BLaER1 (cell line): ENCODE results near the gene ZPBP2.

Experiments used
- H3K27ac ChIP-seq: shearing (Covaris generic); formaldehyde crosslinking; 2 replicates; pipeline ENCODE4 v1.8.1; 2022
- H3K27me3 ChIP-seq: shearing (Covaris generic); formaldehyde crosslinking; 2 replicates; pipeline ENCODE4 v1.8.1; 2022
- H3K36me3 ChIP-seq: shearing (Covaris generic); formaldehyde crosslinking; 2 replicates; pipeline ENCODE4 v1.8.1; 2022
- H3K4me1 ChIP-seq: shearing (Covaris generic); formaldehyde crosslinking; 2 replicates; pipeline ENCODE4 v1.8.1; 2022
- H3K4me2 ChIP-seq: shearing (Covaris generic); formaldehyde crosslinking; 2 replicates; pipeline ENCODE4 v1.8.1; 2022
- H3K4me3 ChIP-seq: shearing (Covaris generic); formaldehyde crosslinking; 2 replicates; pipeline ENCODE4 v1.8.1; 2022
- H3K9ac ChIP-seq: shearing (Covaris generic); formaldehyde crosslinking; 2 replicates; pipeline ENCODE4 v1.8.1; 2022
- H3K9me3 ChIP-seq: shearing (Covaris generic); formaldehyde crosslinking; 2 replicates; pipeline ENCODE4 v1.8.1; 2022
- H4K20me1 ChIP-seq: shearing (Covaris generic); formaldehyde crosslinking; 2 replicates; pipeline ENCODE4 v1.8.1; 2022
- Cebpa-rat ChIP-seq: shearing (Covaris generic); IDR thresholded peaks from 2 replicates; pipeline ENCODE4 v1.8.1; 2022

ZPBP2 gene

GRCh38 chr17:39922006-39922405, 54.0 kb downstream of the ZPBP2 start:
- Histone ChIP-seq H3K36me3 (peaks cover 65% of the 10 kb centered on the region), H3K27ac (peak overlapping the region; percentile 83), H3K9me3 (no peaks in the 10 kb centered on the region), H4K20me1 (peaks cover 39% of the 10 kb centered on the region), H3K4me2 (peak overlapping the region; percentile 98), H3K4me1 (peaks cover 89% of the 10 kb centered on the region), H3K4me3 (no peak overlapping the region), H3K27me3 (no peaks in the 10 kb centered on the region), H3K9ac (peak overlapping the region; percentile 69; the same call in 1 of the 2 replicates)
- no peak for TF ChIP-seq Cebpa-rat

- Histone ChIP-seq H3K4me1 (peaks cover 88% of the 10 kb centered on the region), H3K4me2 (peak overlapping the region; percentile 98), H3K36me3 (peaks cover 55% of the 10 kb centered on the region), H3K27me3 (no peaks in the 10 kb centered on the region), H3K27ac (peak overlapping the region; percentile 83), H4K20me1 (peaks cover 39% of the 10 kb centered on the region), H3K4me3 (no peak overlapping the region), H3K9me3 (no peaks in the 10 kb centered on the region), H3K9ac (0 out of 2 replicates have a peak overlapping the region, but pooled peaks have one; percentile 69)
- no peak for TF ChIP-seq Cebpa-rat
Measured at GRCh38 chr17:39923230-39923629, 55.2 kb downstream of the ZPBP2 start.

- Histone ChIP-seq H4K20me1 (peaks cover 39% of the 10 kb centered on the region), H3K4me1 (peaks cover 88% of the 10 kb centered on the region), H3K27me3 (no peaks in the 10 kb centered on the region), H3K4me3 (no peak overlapping the region), H3K9ac (peak overlapping the region; percentile 55), H3K27ac (peak overlapping the region; percentile 83), H3K4me2 (peak overlapping the region; percentile 98), H3K36me3 (peaks cover 50% of the 10 kb centered on the region), H3K9me3 (no peaks in the 10 kb centered on the region)
- no peak for TF ChIP-seq Cebpa-rat
Measured at GRCh38 chr17:39923836-39924690, 56.1 kb downstream of the ZPBP2 start.

GRCh38 chr17:39924691-39925055, 56.7 kb downstream of the ZPBP2 start:
- Histone ChIP-seq H3K4me2 (peak overlapping the region; percentile 98), H3K4me1 (peaks cover 90% of the 10 kb centered on the region), H4K20me1 (peaks cover 39% of the 10 kb centered on the region), H3K27ac (peak overlapping the region; percentile 83), H3K4me3 (peak overlapping the region; percentile 88; the same call in 1 of the 2 replicates), H3K9me3 (no peaks in the 10 kb centered on the region), H3K27me3 (no peaks in the 10 kb centered on the region), H3K36me3 (peaks cover 45% of the 10 kb centered on the region), H3K9ac (peak overlapping the region; percentile 55; the same call in 1 of the 2 replicates)
- no peak for TF ChIP-seq Cebpa-rat

GRCh38 chr17:39925282-39926134, 57.5 kb downstream of the ZPBP2 start:
- peaks cover 39% of the 10 kb centered on the region for H4K20me1 ChIP-seq
- peak overlapping the region; percentile 85 for H3K27ac ChIP-seq
- H3K4me1 ChIP-seq = peaks cover 91% of the 10 kb centered on the region
- peak overlapping the region; percentile 92 for H3K9ac ChIP-seq
- peak overlapping the region; percentile 88 for H3K4me3 ChIP-seq
- H3K4me2 ChIP-seq = peak overlapping the region; percentile 98
- H3K36me3 ChIP-seq = peaks cover 38% of the 10 kb centered on the region
- no peaks in the 10 kb centered on the region for H3K27me3 ChIP-seq
- no peak for TF ChIP-seq Cebpa-rat
- H3K9me3 ChIP-seq = no peaks in the 10 kb centered on the region

- Histone ChIP-seq H3K4me3 (peak overlapping the region; percentile 88), H3K36me3 (peaks cover 37% of the 10 kb centered on the region), H3K9me3 (no peaks in the 10 kb centered on the region), H3K4me2 (peak overlapping the region; percentile 98), H3K9ac (peak overlapping the region; percentile 92), H4K20me1 (peaks cover 39% of the 10 kb centered on the region), H3K27ac (peak overlapping the region; percentile 85), H3K4me1 (peaks cover 91% of the 10 kb centered on the region), H3K27me3 (no peaks in the 10 kb centered on the region)
- no peak for TF ChIP-seq Cebpa-rat
Measured at GRCh38 chr17:39926135-39926587, 58.2 kb downstream of the ZPBP2 start.

GRCh38 chr17:39926588-39927100, 58.6 kb downstream of the ZPBP2 start:
- H3K36me3 ChIP-seq = peaks cover 32% of the 10 kb centered on the region
- H4K20me1 ChIP-seq = peaks cover 39% of the 10 kb centered on the region
- H3K4me2 ChIP-seq = peak overlapping the region; percentile 98
- H3K4me3 ChIP-seq = peak overlapping the region; percentile 88
- H3K27ac ChIP-seq = peak overlapping the region; percentile 85
- no peaks in the 10 kb centered on the region for H3K9me3 ChIP-seq
- peaks cover 88% of the 10 kb centered on the region for H3K4me1 ChIP-seq
- peak overlapping the region; percentile 92 for H3K9ac ChIP-seq
- TF ChIP-seq Cebpa-rat = no peak
- H3K27me3 ChIP-seq = no peaks in the 10 kb centered on the region
